ENCODE results near the gene CALB2.
"Not testable (repeated sequence)": the region's sequence is repeated elsewhere in the genome, so short reads cannot be mapped to it uniquely, and the experiment has no call there.

CALB2 gene, protein sequence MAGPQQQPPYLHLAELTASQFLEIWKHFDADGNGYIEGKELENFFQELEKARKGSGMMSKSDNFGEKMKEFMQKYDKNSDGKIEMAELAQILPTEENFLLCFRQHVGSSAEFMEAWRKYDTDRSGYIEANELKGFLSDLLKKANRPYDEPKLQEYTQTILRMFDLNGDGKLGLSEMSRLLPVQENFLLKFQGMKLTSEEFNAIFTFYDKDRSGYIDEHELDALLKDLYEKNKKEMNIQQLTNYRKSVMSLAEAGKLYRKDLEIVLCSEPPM

DNA sequence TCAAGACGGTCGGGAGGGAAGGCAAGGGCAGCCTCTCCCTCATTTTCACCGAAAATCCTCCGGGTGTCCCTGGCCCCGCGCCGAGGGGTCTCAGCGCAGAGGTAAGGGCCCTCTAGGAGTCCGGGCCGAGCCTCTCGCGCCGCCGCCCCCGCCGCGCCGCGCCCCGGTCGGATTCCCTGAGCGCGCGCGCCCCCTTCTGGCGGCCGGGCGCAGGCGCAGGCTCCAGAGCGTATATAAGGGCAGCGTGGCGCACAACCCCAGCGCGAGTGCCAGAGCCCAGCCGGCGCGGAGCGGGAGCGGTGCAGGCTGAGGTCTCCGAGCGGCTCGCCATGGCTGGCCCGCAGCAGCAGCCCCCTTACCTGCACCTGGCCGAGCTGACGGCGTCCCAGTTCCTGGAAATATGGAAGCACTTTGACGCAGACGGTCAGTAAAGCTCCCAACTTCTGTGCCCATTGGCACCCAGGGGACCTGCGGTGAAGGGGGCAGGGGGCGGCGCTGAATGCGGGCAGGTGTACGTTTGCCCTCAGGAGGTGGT lies at the start of gene CALB2:
CALB2 (plus strand) TSS at position 260 of the 535 bp plus-strand sequence; CDS start at position 330, 70 bp downstream.
- DNase-seq (ENCODE audit: low read depth): peak; percentile 62
- TF ChIP-seq, protein P1, sequence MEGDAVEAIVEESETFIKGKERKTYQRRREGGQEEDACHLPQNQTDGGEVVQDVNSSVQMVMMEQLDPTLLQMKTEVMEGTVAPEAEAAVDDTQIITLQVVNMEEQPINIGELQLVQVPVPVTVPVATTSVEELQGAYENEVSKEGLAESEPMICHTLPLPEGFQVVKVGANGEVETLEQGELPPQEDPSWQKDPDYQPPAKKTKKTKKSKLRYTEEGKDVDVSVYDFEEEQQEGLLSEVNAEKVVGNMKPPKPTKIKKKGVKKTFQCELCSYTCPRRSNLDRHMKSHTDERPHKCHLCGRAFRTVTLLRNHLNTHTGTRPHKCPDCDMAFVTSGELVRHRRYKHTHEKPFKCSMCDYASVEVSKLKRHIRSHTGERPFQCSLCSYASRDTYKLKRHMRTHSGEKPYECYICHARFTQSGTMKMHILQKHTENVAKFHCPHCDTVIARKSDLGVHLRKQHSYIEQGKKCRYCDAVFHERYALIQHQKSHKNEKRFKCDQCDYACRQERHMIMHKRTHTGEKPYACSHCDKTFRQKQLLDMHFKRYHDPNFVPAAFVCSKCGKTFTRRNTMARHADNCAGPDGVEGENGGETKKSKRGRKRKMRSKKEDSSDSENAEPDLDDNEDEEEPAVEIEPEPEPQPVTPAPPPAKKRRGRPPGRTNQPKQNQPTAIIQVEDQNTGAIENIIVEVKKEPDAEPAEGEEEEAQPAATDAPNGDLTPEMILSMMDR (IDR thresholded peaks at IDR 0.05; ENCODE audit: insufficient read depth, low read depth, low read length, missing control alignments): peak; percentile 85
- H3K4me3 ChIP-seq (ENCODE audit: low read depth, low read length): no peak within 1 kb of the TSS

DNA sequence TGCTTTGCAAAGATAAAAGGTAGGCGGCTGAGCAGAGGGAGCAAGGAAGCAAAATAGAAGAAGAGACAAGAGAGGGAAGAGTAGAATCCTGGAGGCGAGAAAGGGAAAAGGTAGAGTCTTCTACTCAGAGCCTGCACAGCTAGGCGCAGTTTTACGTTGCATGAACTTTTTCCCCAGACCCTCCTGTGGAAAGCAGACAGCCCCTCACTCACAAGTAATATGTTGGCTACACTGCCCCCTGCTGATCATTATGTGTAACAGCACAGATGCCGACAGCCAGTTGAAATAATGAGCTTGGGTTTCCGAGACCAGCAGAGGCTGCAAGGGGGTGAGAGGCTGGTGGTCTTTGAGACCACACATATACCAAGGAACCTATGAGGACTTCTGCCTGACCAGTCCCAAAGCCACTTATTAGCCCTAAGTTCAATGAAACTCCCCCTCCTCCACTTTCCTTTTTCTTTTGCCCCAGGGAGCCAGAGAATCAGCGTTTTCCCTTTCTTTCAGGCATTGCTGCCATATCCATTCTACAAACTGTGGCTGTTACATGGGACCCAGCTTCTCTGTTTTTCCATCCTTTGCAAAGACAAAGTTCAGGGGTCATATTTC lies 46.9 kb upstream of the CALB2 start:
- TF ChIP-seq, protein P1 (IDR thresholded peaks at IDR 0.05; ENCODE audit: insufficient read depth, low read depth, low read length, missing control alignments): peak; percentile 71
- H3K4me3 ChIP-seq (ENCODE audit: low read depth, low read length): no peak overlapping the region
- DNase-seq (ENCODE audit: low read depth): peak; percentile 21

DNA sequence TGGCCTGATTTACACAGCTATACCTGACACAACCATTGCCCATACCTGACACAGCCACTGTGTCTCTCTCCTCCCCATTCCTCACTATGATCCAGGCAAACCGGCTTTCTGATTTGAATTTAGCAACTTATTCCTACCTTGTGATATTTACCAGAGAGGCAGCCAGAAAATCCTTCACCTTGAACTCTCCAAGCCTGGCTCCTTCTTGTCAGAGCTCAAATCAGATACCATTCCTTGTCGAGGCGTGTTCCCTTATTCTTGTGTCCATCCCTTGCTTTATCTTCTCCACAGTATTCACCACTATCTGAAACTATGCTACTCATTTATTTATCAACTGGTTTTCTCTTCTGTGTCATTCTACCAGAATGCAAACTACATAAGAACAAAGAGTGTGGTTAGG lies 44.9 kb upstream of the CALB2 start:
- H3K4me3 ChIP-seq (ENCODE audit: low read depth, low read length); DNase-seq (ENCODE audit: low read depth): not testable (repeated sequence)

DNA sequence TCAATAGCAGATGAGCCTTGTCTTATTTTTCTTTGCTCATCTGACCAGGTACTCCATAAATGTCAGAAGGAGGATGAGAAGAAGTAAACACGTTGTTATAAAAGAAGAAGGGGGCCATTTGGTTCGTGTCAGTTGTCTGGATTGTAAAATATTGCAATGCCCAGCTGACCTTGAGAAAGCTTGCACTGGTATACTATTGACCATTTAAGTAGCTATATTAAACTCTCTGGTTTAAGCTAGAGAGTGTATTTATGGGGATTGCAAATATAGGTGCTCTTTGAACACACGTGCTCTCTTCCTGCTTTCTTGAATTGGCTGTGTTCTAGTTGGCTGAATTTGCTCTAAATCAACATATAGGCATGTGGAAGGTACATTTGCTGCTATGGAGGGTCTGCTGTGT lies 43.3 kb upstream of the CALB2 start:
- H3K4me3 ChIP-seq (ENCODE audit: low read depth, low read length): no peak overlapping the region
- no peak for DNase-seq (ENCODE audit: low read depth)
- TF ChIP-seq, protein P1 (IDR thresholded peaks at IDR 0.05; ENCODE audit: insufficient read depth, low read depth, low read length, missing control alignments): no peak

DNA sequence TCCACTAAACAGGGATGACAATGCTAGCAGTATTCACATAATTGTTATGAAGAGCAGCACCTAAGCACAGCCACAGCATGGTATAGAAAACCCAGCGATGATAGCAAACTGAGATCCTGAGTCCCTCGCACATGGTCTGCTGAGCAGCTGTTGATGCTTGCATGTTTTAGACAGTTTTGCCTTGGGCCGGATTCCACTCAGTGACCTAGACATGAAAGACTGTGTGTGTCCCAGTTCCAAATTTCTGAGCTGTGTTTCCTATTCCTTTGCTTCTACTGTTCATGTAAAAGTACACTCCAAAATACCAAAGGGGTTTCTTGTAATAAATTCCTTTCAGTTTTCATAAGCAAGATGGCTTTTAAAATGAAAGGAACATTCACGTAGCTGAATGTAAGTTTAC lies 38.5 kb upstream of the CALB2 start:
- TF ChIP-seq, protein P1 (IDR thresholded peaks at IDR 0.05; ENCODE audit: insufficient read depth, low read depth, low read length, missing control alignments): no peak
- no peak overlapping the region for H3K4me3 ChIP-seq (ENCODE audit: low read depth, low read length)
- no peak for DNase-seq (ENCODE audit: low read depth)

DNA sequence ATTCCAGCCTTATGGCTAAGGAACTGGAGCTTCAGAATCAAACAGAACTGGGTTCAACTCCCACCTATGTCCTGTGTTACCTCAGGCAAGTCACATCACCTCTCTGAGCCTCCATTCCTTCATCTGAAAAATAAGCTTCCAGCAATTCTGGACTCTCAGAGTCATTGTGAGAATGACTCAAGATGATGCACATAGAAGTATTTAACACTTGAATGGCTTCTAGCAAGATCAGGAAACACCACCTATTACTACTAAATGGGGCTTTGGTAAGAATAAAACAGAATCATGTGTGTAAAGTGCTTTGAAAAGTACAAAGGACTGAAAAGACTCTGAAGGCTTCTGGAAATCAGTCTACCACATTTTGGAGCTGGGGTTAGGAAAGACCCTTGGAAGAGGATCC lies 30.8 kb upstream of the CALB2 start:
- H3K4me3 ChIP-seq (ENCODE audit: low read depth, low read length): no peak overlapping the region
- no peak for DNase-seq (ENCODE audit: low read depth)
- TF ChIP-seq, protein P1 (IDR thresholded peaks at IDR 0.05; ENCODE audit: insufficient read depth, low read depth, low read length, missing control alignments): no peak

DNA sequence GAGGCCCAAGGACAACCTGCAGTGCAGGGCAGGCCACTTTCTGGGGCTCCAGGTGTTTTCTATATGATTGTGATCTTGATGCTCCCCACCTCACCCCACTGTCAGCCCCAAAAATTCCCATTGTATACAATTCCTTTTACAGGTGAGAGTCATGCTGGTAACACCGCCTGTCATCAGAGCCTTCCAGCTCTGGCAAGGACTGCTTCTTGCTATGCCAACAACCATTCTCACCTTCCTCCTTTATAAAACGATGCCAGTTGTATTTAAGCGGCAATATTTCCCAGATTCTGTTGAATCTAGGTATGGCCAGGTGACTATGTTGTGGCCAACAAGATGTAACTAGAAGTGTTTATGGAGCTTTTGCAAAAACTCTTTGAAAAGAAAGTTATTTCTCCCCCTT lies 30.4 kb upstream of the CALB2 start:
- H3K4me3 ChIP-seq (ENCODE audit: low read depth, low read length): no peak overlapping the region
- DNase-seq (ENCODE audit: low read depth): no peak
- TF ChIP-seq, protein P1 (IDR thresholded peaks at IDR 0.05; ENCODE audit: insufficient read depth, low read depth, low read length, missing control alignments): no peak

Data from GM12865 (cell line).